Measurements from ENCODE around the gene CWC15. TPM values are rescaled to one million over a fixed set of nuclear protein-coding genes. Genes with fewer than 3 reads are reported as not detected.

Gene CWC15
- total and polyA plus RNA-seq, 2 of the 13 experiments (the other 11 are each of a cell fraction or from before 2014, with no cell fraction given), result 27.6 to 61.2 TPM

DNA sequence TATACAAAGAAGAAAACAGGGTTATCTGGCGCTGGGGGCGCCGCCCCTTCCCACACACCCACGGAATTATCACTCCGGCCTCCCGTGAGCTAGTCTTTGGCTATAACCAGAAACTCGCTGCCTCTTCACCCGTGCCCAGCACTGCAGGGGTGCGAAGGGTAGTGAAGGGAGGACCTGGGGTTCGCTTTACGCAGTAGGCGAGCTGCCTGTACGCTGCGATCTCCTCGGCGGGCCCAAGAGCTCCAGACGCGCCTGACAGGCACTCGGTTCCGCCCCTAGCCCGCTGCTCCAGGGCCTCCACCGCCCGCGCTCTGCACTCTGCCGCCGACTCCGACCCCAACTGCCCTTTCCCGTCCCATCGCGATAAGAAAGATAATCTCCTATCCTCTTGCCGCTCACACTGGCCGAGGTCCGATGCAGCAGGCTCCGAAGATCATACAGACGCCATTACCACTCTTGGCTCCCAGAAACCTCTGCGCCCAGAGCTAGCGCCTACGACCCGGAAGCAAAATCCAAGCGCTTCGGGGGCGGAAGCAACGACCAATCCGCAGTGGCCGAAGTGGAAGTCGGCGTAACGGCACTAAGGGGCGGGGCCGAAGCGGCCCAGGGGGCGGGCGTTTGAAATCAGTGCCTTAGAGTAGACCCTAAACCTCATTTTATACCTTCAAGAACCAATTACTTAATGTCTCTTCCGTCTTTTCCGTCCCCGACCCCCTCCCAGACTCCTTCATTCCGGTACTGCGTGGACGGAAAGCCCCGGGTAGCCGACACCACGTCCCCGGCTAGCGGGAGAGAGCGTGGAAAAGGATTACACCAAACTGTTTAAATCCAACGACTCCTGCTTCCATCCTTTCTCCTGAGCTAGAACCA, at the start of gene CWC15, which contains the start of gene KDM4D (continued):
- TF ChIP-seq ZFP91 (CRISPR knock-in tag; IDR thresholded peaks at IDR 0.05; ENCODE audit: borderline replicate concordance) (peak; percentile 77), ZNF17 (CRISPR knock-in tag; IDR thresholded peaks at IDR 0.05) (no peak), ZSCAN9 (CRISPR knock-in tag; IDR thresholded peaks at IDR 0.05; ENCODE audit: borderline replicate concordance) (no peak; the same call in 1 of the 2 replicates), CREM (IDR thresholded peaks at IDR 0.05) (peak; percentile 82), CREM (CRISPR knock-in tag; IDR thresholded peaks at IDR 0.05) (no peak), MAZ (IDR thresholded peaks at IDR 0.05; ENCODE audit: borderline replicate concordance, low read depth, low read length) (peak; percentile 25; the same call in 1 of the 2 replicates), MAZ (CRISPR knock-in tag; IDR thresholded peaks at IDR 0.05; ENCODE audit: low read depth) (peak; percentile 47), TEAD2 (CRISPR knock-in tag; IDR thresholded peaks at IDR 0.05) (no peak), ZSCAN31 (CRISPR knock-in tag; IDR thresholded peaks at IDR 0.05; ENCODE audit: low read depth) (0 out of 2 replicates have a peak, but pooled peaks have one; percentile 66), TAF1 (CRISPR knock-in tag; IDR thresholded peaks at IDR 0.05) (peak; percentile 91), KLF12 (CRISPR knock-in tag; IDR thresholded peaks at IDR 0.05; ENCODE audit: borderline replicate concordance) (0 out of 2 replicates have a peak, but pooled peaks have one; percentile 57), CENPX (CRISPR knock-in tag; IDR thresholded peaks at IDR 0.05) (no peak), ETV5 (CRISPR knock-in tag; IDR thresholded peaks at IDR 0.05; ENCODE audit: borderline replicate concordance) (no peak), THAP11 (CRISPR knock-in tag; IDR thresholded peaks at IDR 0.05) (peak; percentile 94), ZNF562 (CRISPR knock-in tag; IDR thresholded peaks at IDR 0.05; ENCODE audit: borderline replicate concordance) (no peak), KLF13 (CRISPR knock-in tag; IDR thresholded peaks at IDR 0.05) (no peak), ZBTB7A (CRISPR knock-in tag; IDR thresholded peaks at IDR 0.05) (no peak), PAX8 (CRISPR knock-in tag; IDR thresholded peaks at IDR 0.05; ENCODE audit: borderline replicate concordance) (no peak)
- TF ChIP-seq, protein P1, sequence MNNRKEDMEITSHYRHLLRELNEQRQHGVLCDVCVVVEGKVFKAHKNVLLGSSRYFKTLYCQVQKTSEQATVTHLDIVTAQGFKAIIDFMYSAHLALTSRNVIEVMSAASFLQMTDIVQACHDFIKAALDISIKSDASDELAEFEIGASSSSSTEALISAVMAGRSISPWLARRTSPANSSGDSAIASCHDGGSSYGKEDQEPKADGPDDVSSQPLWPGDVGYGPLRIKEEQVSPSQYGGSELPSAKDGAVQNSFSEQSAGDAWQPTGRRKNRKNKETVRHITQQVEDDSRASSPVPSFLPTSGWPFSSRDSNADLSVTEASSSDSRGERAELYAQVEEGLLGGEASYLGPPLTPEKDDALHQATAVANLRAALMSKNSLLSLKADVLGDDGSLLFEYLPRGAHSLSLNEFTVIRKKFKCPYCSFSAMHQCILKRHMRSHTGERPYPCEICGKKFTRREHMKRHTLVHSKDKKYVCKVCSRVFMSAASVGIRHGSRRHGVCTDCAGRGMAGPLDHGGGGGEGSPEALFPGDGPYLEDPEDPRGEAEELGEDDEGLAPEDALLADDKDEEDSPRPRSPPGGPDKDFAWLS (CRISPR knock-in tag; IDR thresholded peaks at IDR 0.05; ENCODE audit: borderline replicate concordance), result no peak
- TF ChIP-seq, protein P2, sequence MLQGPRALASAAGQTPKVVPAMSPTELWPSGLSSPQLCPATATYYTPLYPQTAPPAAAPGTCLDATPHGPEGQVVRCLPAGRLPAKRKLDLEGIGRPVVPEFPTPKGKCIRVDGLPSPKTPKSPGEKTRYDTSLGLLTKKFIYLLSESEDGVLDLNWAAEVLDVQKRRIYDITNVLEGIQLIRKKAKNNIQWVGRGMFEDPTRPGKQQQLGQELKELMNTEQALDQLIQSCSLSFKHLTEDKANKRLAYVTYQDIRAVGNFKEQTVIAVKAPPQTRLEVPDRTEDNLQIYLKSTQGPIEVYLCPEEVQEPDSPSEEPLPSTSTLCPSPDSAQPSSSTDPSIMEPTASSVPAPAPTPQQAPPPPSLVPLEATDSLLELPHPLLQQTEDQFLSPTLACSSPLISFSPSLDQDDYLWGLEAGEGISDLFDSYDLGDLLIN (CRISPR knock-in tag; IDR thresholded peaks at IDR 0.05; ENCODE audit: borderline replicate concordance), result no peak
- TF ChIP-seq, protein P3, sequence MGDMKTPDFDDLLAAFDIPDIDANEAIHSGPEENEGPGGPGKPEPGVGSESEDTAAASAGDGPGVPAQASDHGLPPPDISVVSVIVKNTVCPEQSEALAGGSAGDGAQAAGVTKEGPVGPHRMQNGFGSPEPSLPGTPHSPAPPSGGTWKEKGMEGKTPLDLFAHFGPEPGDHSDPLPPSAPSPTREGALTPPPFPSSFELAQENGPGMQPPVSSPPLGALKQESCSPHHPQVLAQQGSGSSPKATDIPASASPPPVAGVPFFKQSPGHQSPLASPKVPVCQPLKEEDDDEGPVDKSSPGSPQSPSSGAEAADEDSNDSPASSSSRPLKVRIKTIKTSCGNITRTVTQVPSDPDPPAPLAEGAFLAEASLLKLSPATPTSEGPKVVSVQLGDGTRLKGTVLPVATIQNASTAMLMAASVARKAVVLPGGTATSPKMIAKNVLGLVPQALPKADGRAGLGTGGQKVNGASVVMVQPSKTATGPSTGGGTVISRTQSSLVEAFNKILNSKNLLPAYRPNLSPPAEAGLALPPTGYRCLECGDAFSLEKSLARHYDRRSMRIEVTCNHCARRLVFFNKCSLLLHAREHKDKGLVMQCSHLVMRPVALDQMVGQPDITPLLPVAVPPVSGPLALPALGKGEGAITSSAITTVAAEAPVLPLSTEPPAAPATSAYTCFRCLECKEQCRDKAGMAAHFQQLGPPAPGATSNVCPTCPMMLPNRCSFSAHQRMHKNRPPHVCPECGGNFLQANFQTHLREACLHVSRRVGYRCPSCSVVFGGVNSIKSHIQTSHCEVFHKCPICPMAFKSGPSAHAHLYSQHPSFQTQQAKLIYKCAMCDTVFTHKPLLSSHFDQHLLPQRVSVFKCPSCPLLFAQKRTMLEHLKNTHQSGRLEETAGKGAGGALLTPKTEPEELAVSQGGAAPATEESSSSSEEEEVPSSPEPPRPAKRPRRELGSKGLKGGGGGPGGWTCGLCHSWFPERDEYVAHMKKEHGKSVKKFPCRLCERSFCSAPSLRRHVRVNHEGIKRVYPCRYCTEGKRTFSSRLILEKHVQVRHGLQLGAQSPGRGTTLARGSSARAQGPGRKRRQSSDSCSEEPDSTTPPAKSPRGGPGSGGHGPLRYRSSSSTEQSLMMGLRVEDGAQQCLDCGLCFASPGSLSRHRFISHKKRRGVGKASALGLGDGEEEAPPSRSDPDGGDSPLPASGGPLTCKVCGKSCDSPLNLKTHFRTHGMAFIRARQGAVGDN (CRISPR knock-in tag; IDR thresholded peaks at IDR 0.05), result peak; percentile 76; the same call in 1 of the 2 replicates
